ENCODE results near the gene FAM43B. TPM values are rescaled to one million over a fixed set of nuclear protein-coding genes. Genes with fewer than 3 reads are reported as not detected.

FAM43B gene
- total RNA-seq, 6 donors from 2014 or later: 0.23 to 1.2 (median 0.30) TPM; not detected in 3

DNA sequence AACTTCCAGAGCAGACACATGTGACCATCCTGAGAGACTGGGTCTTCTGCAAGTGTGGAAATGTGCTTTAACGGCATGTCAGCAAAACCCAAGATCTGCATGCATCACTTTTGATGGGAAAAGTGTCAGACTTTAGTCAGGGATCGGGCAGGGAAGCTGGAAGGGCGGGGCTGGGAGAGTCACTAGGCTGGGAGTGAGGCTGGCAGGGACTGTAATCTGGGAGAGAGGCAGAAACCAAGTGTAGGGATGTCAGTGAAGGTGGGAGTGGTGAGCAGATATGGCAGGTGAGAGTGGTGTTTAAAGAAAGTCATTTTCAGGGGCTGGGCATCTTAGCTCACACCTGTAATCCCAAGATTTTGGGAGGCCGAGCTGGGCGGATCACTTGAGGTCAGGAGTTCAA is 47.8 kb downstream of the FAM43B start:
- WGBS, 2 donors: 75 to 85% methylated on average over 5 of the region's 5 CpGs
- ATAC-seq (ENCODE audit: low FRiP score in 2 of 2): no peak
- TF ChIP-seq POLR2AphosphoS5 (IDR thresholded peaks at IDR 0.05) (no peak), POLR2A (IDR thresholded peaks at IDR 0.05) (no peak), EP300 (IDR thresholded peaks at IDR 0.05) (no peak)
- TF ChIP-seq, protein P1, sequence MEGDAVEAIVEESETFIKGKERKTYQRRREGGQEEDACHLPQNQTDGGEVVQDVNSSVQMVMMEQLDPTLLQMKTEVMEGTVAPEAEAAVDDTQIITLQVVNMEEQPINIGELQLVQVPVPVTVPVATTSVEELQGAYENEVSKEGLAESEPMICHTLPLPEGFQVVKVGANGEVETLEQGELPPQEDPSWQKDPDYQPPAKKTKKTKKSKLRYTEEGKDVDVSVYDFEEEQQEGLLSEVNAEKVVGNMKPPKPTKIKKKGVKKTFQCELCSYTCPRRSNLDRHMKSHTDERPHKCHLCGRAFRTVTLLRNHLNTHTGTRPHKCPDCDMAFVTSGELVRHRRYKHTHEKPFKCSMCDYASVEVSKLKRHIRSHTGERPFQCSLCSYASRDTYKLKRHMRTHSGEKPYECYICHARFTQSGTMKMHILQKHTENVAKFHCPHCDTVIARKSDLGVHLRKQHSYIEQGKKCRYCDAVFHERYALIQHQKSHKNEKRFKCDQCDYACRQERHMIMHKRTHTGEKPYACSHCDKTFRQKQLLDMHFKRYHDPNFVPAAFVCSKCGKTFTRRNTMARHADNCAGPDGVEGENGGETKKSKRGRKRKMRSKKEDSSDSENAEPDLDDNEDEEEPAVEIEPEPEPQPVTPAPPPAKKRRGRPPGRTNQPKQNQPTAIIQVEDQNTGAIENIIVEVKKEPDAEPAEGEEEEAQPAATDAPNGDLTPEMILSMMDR (IDR thresholded peaks at IDR 0.05): no peak
- H3K27ac ChIP-seq: no peak overlapping the region
- H3K4me1 ChIP-seq: no peaks in the 10 kb centered on the region
- no peaks in the 10 kb centered on the region for H3K9me3 ChIP-seq
- H3K36me3 ChIP-seq: no peaks in the 10 kb centered on the region
- no peak for DNase-seq
- H3K27me3 ChIP-seq: no peaks in the 10 kb centered on the region
- H3K4me3 ChIP-seq: no peak overlapping the region

DNA sequence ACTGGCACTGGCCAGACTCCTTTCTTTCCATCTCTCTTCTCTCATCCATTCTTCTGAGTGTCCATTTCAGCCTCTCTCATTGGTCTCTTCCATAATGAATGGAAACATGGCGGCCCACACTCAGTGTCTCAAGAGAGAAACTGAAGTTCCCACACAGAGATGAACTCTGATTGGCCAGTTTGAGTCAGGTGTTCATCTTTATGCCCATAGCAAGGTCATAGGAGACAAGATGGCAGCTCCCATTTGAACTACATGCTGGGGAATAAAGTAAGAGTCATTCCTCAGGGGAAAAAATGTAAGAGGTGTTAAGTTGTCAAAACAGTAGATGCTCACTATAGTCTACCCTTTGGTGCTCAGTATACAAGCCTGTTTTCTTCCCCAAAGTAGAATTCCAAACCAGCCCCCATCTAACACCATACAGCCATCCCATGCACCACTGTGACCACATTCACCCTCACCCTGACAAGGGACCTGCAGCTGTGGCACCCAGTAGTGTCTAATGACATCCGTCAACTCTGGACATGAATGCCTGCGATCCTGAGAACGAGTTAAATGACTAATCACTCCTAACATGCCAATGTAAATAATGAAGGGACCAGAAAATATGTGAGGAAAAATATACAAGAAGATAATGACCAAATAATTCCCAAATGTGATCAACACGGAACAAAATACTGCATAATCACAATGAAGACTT is 48.9 kb downstream of the FAM43B start:
- H3K36me3 ChIP-seq: no peaks in the 10 kb centered on the region
- no peaks in the 10 kb centered on the region for H3K9me3 ChIP-seq
- TF ChIP-seq EP300 (IDR thresholded peaks at IDR 0.05) (no peak), POLR2A (IDR thresholded peaks at IDR 0.05) (no peak)
- ATAC-seq (ENCODE audit: low FRiP score in 2 of 2): no peak
- no peak for DNase-seq
- H3K27ac ChIP-seq: no peak overlapping the region
- no peaks in the 10 kb centered on the region for H3K4me1 ChIP-seq
- H3K4me3 ChIP-seq: no peak overlapping the region
- no peaks in the 10 kb centered on the region for H3K27me3 ChIP-seq
- 61 to 72% methylated on average over 5 of the region's 5 CpGs for WGBS, 2 donors

DNA sequence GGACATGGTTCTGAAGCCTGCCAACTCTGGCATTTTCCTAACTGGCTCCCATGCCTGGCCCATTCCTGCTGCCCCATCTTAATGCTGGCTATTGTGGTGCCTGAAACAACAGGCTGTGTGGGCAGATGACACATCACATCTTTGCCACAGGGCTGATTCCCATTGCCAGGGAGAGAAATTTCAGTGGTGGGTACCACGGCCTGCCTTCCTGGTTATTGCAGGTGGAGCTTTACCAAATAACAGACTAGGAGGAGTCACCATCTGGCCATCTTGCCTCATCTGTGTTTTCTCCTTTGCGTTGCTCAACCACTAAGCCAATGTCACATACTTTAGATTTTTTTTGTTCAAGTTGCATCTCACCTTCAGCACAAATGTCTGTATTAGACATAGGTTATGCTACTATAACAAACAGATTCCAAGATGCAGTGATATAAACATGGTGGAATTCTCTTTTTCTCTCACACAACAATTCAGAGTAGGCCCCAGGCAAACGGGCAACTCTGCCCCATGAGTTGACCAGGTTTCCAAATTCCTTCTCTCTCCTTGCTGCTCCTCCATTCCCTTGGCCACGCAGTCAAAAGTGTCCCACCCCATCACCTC is 50.6 kb downstream of the FAM43B start:
- TF ChIP-seq POLR2AphosphoS5 (IDR thresholded peaks at IDR 0.05) (no peak), POLR2A (IDR thresholded peaks at IDR 0.05) (no peak), EP300 (IDR thresholded peaks at IDR 0.05) (no peak)
- TF ChIP-seq, protein P1 (IDR thresholded peaks at IDR 0.05): no peak
- no peak overlapping the region for H3K27ac ChIP-seq
- H3K4me3 ChIP-seq: no peak overlapping the region
- H3K36me3 ChIP-seq: no peaks in the 10 kb centered on the region
- DNase-seq (no peak), ATAC-seq (ENCODE audit: low FRiP score in 2 of 2) (no peak)
- H3K27me3 ChIP-seq: no peaks in the 10 kb centered on the region
- WGBS, 2 donors: 75 to 88% methylated on average over 4 of the region's 4 CpGs
- H3K9me3 ChIP-seq: no peaks in the 10 kb centered on the region
- no peaks in the 10 kb centered on the region for H3K4me1 ChIP-seq

DNA sequence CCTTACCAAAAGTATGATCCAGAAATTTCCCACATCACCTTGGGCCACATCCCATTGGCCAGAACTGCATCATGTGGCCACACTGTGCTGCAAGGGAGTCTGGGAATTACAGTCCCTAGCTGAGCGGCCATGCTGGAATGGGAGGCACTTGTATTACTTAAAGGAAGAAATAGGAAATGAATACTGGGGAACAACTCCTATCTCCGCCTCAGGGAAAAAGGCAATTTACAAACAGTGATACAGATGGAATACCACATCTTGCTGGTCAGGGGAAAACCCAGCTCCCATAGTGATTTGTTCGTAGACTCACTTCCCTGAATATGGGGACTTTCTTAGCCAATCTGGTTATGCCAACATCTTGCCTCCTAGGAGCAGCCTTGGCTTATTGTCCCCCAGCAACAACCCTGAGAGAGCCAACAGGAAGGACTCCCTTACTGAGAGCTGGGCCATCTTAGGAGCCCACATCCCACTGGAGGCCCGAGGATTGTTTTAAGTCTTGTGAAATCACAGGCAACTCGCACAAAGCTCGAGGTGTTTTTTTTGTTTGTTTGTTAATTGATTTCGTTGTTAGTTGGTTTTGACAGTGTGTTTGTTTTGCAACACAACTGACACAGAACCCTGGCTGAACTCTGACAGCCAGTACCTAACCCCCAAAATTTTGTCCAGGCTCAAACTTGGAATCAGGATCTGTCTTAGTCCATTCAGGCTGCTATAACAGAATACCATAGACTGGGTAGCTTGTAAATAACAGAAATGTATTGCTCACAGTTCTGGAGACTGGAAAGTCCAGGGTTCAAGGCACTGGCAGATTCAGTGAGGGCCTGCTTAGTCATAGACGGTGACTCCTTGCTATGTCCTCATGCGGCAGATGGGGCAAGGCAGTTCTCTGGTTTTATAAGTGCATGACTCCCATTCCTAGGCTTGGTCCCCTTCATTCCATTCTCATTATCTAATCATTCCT is 51.4 kb downstream of the FAM43B start:
- DNase-seq: peak in 1 of 2 donors; percentile 26
- TF ChIP-seq POLR2AphosphoS5 (IDR thresholded peaks at IDR 0.05) (no peak), POLR2A (IDR thresholded peaks at IDR 0.05) (no peak), EP300 (IDR thresholded peaks at IDR 0.05) (no peak)
- TF ChIP-seq, protein P1 (IDR thresholded peaks at IDR 0.05): no peak

More for the DNA sequence above, 51.4 kb downstream of the FAM43B start:
- Histone ChIP-seq H3K9me3 (no peaks in the 10 kb centered on the region), H3K36me3 (no peaks in the 10 kb centered on the region), H3K27ac (peak overlapping the region in 2 of 4 donors; percentile 10 to 71), H3K27me3 (no peaks in the 10 kb centered on the region), H3K4me1 (no peaks in the 10 kb centered on the region), H3K4me3 (no peak overlapping the region)
- ATAC-seq (ENCODE audit: low FRiP score in 2 of 2): peak in 1 of 2 donors; percentile 61
- 77 to 79% methylated on average over 9 of the region's 9 CpGs for WGBS, 2 donors

Other genes with a start within 250 kb of the FAM43B start
- gene CAMK2N1, start 66.4 kb upstream of the FAM43B start, total RNA-seq: 10 to 100 TPM; 18.4 to 63.9 (median 28.1) TPM
- 10 to 100 TPM; 15.7 to 39.3 (median 30.8) TPM for gene MUL1, start 44.4 kb upstream of the FAM43B start, total RNA-seq
- gene CDA, start 36.5 kb downstream of the FAM43B start, total RNA-seq: 1 to 10 TPM in 5 of 6 donors, not detected in 1; 2.6 to 9.3 (median 3.0) TPM
- 100 to 1,000 TPM in 2 of 6 donors, 10 to 100 TPM in 4; 62.8 to 118 (median 86.2) TPM for gene PINK1, start 80.9 kb downstream of the FAM43B start, total RNA-seq
- 100 to 1,000 TPM in 4 of 6 donors, 10 to 100 TPM in 2; 54.5 to 212 (median 141) TPM for gene DDOST, start 108.8 kb downstream of the FAM43B start, total RNA-seq
- gene KIF17, start 165.4 kb downstream of the FAM43B start, total RNA-seq: 10 to 100 TPM in 1 of 6 donors, 1 to 10 TPM in 5; 4.2 to 12.6 (median 8.5) TPM
- under 1 TPM in 3 of 6 donors, not detected in 3; 0.13 to 0.46 (median 0.40) TPM for gene SH2D5, start 180.1 kb downstream of the FAM43B start, total RNA-seq
- 100 to 1,000 TPM; 140 to 731 (median 274) TPM for gene HP1BP3, start 234.7 kb downstream of the FAM43B start, total RNA-seq

Data from upper lobe of left lung (tissue), 6 donors.